ENCODE results near the gene LINGO1. TPM values are rescaled to one million over a fixed set of nuclear protein-coding genes. Genes with fewer than 3 reads are reported as not detected.
A peak's percentile ranks its signal among the peaks of the same experiment; 100 is the strongest.

LINGO1 gene
- total RNA-seq, 2 donors from 2014 or later: 7.9 to 19.7 TPM

DNA sequence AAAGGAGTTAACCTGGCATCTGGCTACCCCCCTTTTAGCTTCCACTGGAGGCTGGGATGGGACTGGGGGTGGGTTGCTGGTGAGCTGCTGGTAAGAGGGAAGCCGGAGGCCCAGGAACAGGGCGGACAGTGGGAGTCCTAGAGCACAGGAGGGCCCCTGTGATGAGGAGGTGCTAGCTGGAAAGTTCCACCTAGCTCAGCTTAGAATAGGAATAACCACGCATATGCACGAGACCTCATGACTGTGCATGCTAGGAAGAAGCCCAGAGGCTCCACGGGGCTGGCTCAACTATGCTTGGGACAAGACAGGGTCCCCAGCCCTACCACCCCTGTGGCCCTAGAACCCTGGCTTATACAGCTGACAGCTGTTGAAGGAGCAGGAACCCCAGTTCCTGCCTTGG, 34.1 kb downstream of the LINGO1 start:
- TF ChIP-seq, protein P1, sequence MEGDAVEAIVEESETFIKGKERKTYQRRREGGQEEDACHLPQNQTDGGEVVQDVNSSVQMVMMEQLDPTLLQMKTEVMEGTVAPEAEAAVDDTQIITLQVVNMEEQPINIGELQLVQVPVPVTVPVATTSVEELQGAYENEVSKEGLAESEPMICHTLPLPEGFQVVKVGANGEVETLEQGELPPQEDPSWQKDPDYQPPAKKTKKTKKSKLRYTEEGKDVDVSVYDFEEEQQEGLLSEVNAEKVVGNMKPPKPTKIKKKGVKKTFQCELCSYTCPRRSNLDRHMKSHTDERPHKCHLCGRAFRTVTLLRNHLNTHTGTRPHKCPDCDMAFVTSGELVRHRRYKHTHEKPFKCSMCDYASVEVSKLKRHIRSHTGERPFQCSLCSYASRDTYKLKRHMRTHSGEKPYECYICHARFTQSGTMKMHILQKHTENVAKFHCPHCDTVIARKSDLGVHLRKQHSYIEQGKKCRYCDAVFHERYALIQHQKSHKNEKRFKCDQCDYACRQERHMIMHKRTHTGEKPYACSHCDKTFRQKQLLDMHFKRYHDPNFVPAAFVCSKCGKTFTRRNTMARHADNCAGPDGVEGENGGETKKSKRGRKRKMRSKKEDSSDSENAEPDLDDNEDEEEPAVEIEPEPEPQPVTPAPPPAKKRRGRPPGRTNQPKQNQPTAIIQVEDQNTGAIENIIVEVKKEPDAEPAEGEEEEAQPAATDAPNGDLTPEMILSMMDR (conservative IDR thresholded peaks at IDR 0.05): no peak
- Mint-ChIP-seq H3K27me3 (ENCODE audit: insufficient read depth) (peaks cover 8% of the 10 kb centered on the region), H3K4me3 (no peak overlapping the region), H3K9me3 (no peaks in the 10 kb centered on the region), H3K27ac (no peak overlapping the region), H3K36me3 (ENCODE audit: low read depth) (no peaks in the 10 kb centered on the region), H3K4me1 (peaks cover 16% of the 10 kb centered on the region)
- Histone ChIP-seq H3K36me3 (ENCODE audit: control insufficient read depth, insufficient read depth, low read length) (no peaks in the 10 kb centered on the region), H3K27ac (ENCODE audit: low read depth, low read length) (no peak overlapping the region), H3K27me3 (ENCODE audit: control insufficient read depth, insufficient read depth, low read length, poor library complexity, severe bottlenecking) (no peaks in the 10 kb centered on the region), H3K4me1 (ENCODE audit: control insufficient read depth, insufficient read depth, low read length) (no peaks in the 10 kb centered on the region), H3K9ac (ENCODE audit: extremely low read depth, low read length, poor library complexity, severe bottlenecking) (no peak overlapping the region), H3K4me3 (ENCODE audit: low read length) (no peak overlapping the region), H3K9me3 (ENCODE audit: control insufficient read depth, low read length) (no peaks in the 10 kb centered on the region)
- WGBS, 2 experiments (ENCODE audit: insufficient coverage in 1 of 2, insufficient read length in 1 of 2): 92 to 93% methylated on average over 5 of the region's 5 CpGs
- DNase-seq: no peak

GRCh38 chr15:77597804-77598453, 34.8 kb downstream of the LINGO1 start:
- no peaks in the 10 kb centered on the region for H3K4me1 ChIP-seq (ENCODE audit: control insufficient read depth, insufficient read depth, low read length)
- peaks cover 16% of the 10 kb centered on the region for H3K4me1 Mint-ChIP-seq
- no peak overlapping the region for H3K27ac ChIP-seq (ENCODE audit: low read depth, low read length)
- no peak overlapping the region for H3K9ac ChIP-seq (ENCODE audit: extremely low read depth, low read length, poor library complexity, severe bottlenecking)
- no peak for DNase-seq
- H3K36me3 ChIP-seq (ENCODE audit: control insufficient read depth, insufficient read depth, low read length): no peaks in the 10 kb centered on the region
- H3K27ac Mint-ChIP-seq: peak overlapping the region; percentile 82
- WGBS, 2 experiments (ENCODE audit: insufficient coverage in 1 of 2, insufficient read length in 1 of 2): 81 to 92% methylated on average over 5 to 9 of the region's 9 CpGs
- no peak overlapping the region for H3K4me3 Mint-ChIP-seq
- peaks cover 6% of the 10 kb centered on the region for H3K27me3 Mint-ChIP-seq (ENCODE audit: insufficient read depth)
- H3K9me3 ChIP-seq (ENCODE audit: control insufficient read depth, low read length): no peaks in the 10 kb centered on the region
- TF ChIP-seq, protein P1 (conservative IDR thresholded peaks at IDR 0.05): no peak
- H3K27me3 ChIP-seq (ENCODE audit: control insufficient read depth, insufficient read depth, low read length, poor library complexity, severe bottlenecking): no peaks in the 10 kb centered on the region
- no peaks in the 10 kb centered on the region for H3K36me3 Mint-ChIP-seq (ENCODE audit: low read depth)
- no peak overlapping the region for H3K4me3 ChIP-seq (ENCODE audit: low read length)
- no peaks in the 10 kb centered on the region for H3K9me3 Mint-ChIP-seq

DNA sequence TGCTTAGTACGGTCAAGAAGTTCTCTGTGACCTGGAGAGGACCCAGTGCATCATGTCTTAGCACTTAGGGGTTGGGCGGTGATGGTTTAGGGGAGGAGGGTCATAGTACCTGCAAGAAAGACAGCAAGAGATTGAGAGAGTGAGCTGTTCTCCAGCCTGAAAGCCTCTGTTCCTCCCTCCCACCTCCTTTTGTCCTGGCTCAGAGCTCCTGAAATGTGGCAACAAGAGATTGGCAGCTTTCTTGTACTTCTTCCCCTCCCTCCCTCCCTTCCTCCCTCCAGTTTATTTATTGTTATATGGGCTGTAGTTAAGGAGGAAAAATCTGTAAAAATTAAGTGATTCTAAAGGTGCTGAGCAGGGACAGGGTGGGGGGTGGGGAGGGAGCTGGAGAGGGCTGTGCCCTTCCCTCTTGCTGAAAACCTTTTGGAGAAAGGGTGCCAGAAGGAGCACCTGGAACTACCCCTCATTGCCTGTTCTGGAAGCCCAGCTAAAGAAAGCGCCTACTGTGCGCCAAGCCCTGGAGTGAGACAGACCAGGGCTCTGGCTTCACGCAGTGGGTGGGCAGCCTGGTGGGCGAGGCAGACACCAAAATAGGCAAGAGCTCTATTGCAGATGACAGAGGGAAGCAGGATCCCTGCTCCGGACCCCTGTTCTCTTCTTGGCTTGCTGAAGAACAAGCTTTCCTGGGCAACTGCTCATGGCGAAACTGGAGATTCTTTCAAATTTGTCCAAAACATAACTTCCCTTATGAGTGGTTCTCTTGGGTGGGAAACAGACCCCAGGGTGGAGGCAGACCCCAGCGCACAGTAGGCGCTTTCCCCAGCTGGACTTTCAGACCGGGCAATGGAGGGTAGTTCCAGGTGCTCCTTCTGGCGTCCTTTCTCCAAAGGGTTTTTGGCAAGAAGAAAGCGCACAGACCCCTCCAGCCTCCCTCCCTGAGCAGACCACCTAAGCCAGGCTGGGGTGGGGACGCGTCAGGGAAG, 35.6 kb downstream of the LINGO1 start:
- DNase-seq: no peak
- no peak overlapping the region for H3K4me3 Mint-ChIP-seq
- Histone ChIP-seq H3K27me3 (ENCODE audit: control insufficient read depth, insufficient read depth, low read length, poor library complexity, severe bottlenecking) (no peaks in the 10 kb centered on the region), H3K9me3 (ENCODE audit: control insufficient read depth, low read length) (no peaks in the 10 kb centered on the region), H3K27ac (ENCODE audit: low read depth, low read length) (no peak overlapping the region), H3K4me1 (ENCODE audit: control insufficient read depth, insufficient read depth, low read length) (no peaks in the 10 kb centered on the region), H3K4me3 (ENCODE audit: low read length) (no peak overlapping the region), H3K36me3 (ENCODE audit: control insufficient read depth, insufficient read depth, low read length) (no peaks in the 10 kb centered on the region), H3K9ac (ENCODE audit: extremely low read depth, low read length, poor library complexity, severe bottlenecking) (no peak overlapping the region)
- H3K9me3 Mint-ChIP-seq: no peaks in the 10 kb centered on the region
- TF ChIP-seq, protein P1 (conservative IDR thresholded peaks at IDR 0.05): no peak
- H3K27ac Mint-ChIP-seq: peak overlapping the region; percentile 82
- WGBS, 2 experiments (ENCODE audit: insufficient coverage in 1 of 2, insufficient read length in 1 of 2): 92 to 93% methylated on average over 6 to 15 of the region's 15 CpGs
- no peaks in the 10 kb centered on the region for H3K27me3 Mint-ChIP-seq (ENCODE audit: insufficient read depth)
- no peaks in the 10 kb centered on the region for H3K36me3 Mint-ChIP-seq (ENCODE audit: low read depth)
- peaks cover 16% of the 10 kb centered on the region for H3K4me1 Mint-ChIP-seq

Measured in endodermal cell (in vitro differentiated cells).